GM12878 (cell line): ENCODE results near the gene KIF9. TPM values are rescaled to one million over a fixed set of nuclear protein-coding genes. Genes with fewer than 3 reads are reported as not detected.

Experiments
- ATAC-seq: fragments of 200-7000 bp; cut with Tn5 transposase; 3 replicates; pipeline ENCODE4 v1.9.1; 2020; ENCODE audit warnings: mild to moderate bottlenecking, moderate library complexity
- BruUV-seq: library from RNA; stranded (reverse); fragments of 400-500 nt; replicated peaks from 2 replicates; lab custom pipeline; 2021; lab: Mats Ljungman, UMichigan
- CTCF ChIA-PET: fragments of 300-600 bp; sonication (Branson Sonifier 250); formaldehyde crosslinking; extraction: SDS; loops from one replicate; lab custom pipeline; 2021; ENCODE audit warnings: inconsistent platforms; lab: Yijun Ruan, JAX
- POLR2A ChIA-PET: fragments of 350-600 bp; formaldehyde crosslinking; extraction: SDS; loops from one replicate; lab custom pipeline; 2021; ENCODE audit warnings: inconsistent platforms; lab: Charles Lee
- RAD21 ChIA-PET: fragments of 300-600 bp; sonication (Branson Sonifier 250); formaldehyde crosslinking; loops from one replicate; lab custom pipeline; 2023; ENCODE audit warnings: antibody characterized with exemption; ENCODE audit not compliant: unreplicated experiment; lab: Charles Lee
- SMC1A ChIA-PET: fragments of 300-600 bp; sonication (Branson Sonifier 250); formaldehyde crosslinking; loops from one replicate; lab custom pipeline; 2023; ENCODE audit not compliant: unreplicated experiment, uncharacterized antibody; lab: Charles Lee
- DNase-seq: peaks from one replicate; pipeline ENCODE4 v3.0.0-alpha.2; 2011; ENCODE audit warnings: low read depth, low spot score
- FAIRE-seq: peaks from 3 replicates; lab custom pipeline; 2011; peaks lifted over from hg19 to GRCh38; lab: Jason Lieb, UNC
- H2AFZ ChIP-seq: 2 replicates; pipeline ENCODE4 v1.6.0; 2011; ENCODE audit warnings: low read depth, low read length, control low read depth; ENCODE audit not compliant: control insufficient read depth
- H3K27ac ChIP-seq: 2 replicates; pipeline ENCODE4 v1.5.1; 2011; ENCODE audit warnings: control low read depth; ENCODE audit not compliant: control insufficient read depth, insufficient read depth
- H3K27me3 ChIP-seq, 2 experiments: replicated peaks in 1 of 2; 2 replicates each; pipeline versions ENCODE4 v1.6.0 to v1.6.1; 2011; ENCODE audit warnings: low read length in 1 of 2; ENCODE audit not compliant: control insufficient read depth in 2 of 2, insufficient read depth in 2 of 2
- H3K36me3 ChIP-seq, 2 experiments: 2 replicates each; pipeline ENCODE4 v1.5.1; 2011; ENCODE audit warnings: low read length in 1 of 2; ENCODE audit not compliant: control insufficient read depth in 2 of 2, insufficient read depth in 2 of 2
- H3K4me1 ChIP-seq: 2 replicates; pipeline ENCODE4 v1.6.1; 2011; ENCODE audit warnings: mild to moderate bottlenecking, low read length, moderate library complexity, mixed read lengths; ENCODE audit not compliant: control insufficient read depth, insufficient read depth
- H3K4me2 ChIP-seq: 2 replicates; pipeline ENCODE4 v1.6.0; 2011; ENCODE audit warnings: control low read depth; ENCODE audit not compliant: control insufficient read depth, insufficient read depth
- H3K4me3 ChIP-seq: fragments of 200-600 bp; sonication (generic); 2 replicates; pipeline ENCODE4 v1.5.1; 2016
- H3K79me2 ChIP-seq: 2 replicates; pipeline ENCODE4 v1.6.0; 2011; ENCODE audit warnings: low read length; ENCODE audit not compliant: control insufficient read depth, insufficient read depth
- H3K9ac ChIP-seq: 2 replicates; pipeline ENCODE4 v1.8.0; 2011; ENCODE audit warnings: low read length, control low read depth, mixed read lengths; ENCODE audit not compliant: control insufficient read depth, insufficient read depth
- H3K9me3 ChIP-seq: replicated peaks from 3 replicates; pipeline ENCODE4 v1.5.1; 2011; ENCODE audit warnings: mild to moderate bottlenecking, low read length; ENCODE audit not compliant: control insufficient read depth, insufficient read depth
- H4K20me1 ChIP-seq: 2 replicates; pipeline ENCODE4 v1.6.0; 2011; ENCODE audit not compliant: control insufficient read depth, insufficient read depth
- CBFB ChIP-seq: IDR thresholded peaks from 2 replicates; pipeline ENCODE4 v1.6.1; 2016; ENCODE audit warnings: antibody characterized with exemption, low read depth
- EP300 ChIP-seq, 2 experiments: fragments of 150-350 bp in 1 of 2; IDR thresholded peaks; 2 replicates each; pipeline ENCODE4 v1.6.1; 2011 to 2012; ENCODE audit warnings: low read depth in 2 of 2, low read length in 2 of 2, borderline replicate concordance in 1 of 2, improper control_type of control experiment in 1 of 2, inconsistent platforms in 1 of 2; ENCODE audit not compliant: control insufficient read depth in 1 of 2
- ESRRA ChIP-seq: IDR thresholded peaks from 2 replicates; pipeline ENCODE4 v1.6.1; 2012; ENCODE audit warnings: mild to moderate bottlenecking, low read length, improper control_type of control experiment
- GABPA ChIP-seq: IDR thresholded peaks from 2 replicates; pipeline ENCODE4 v1.6.1; 2014; ENCODE audit warnings: antibody characterized with exemption, low read depth, mild to moderate bottlenecking, inconsistent platforms
- NFXL1 ChIP-seq: fragments of 450-650 bp; IDR thresholded peaks from 2 replicates; pipeline ENCODE4 v1.6.1; 2017; ENCODE audit warnings: antibody characterized with exemption, mild to moderate bottlenecking, borderline replicate concordance
- NR2C1 ChIP-seq: fragments of 450-650 bp; IDR thresholded peaks from 2 replicates; pipeline ENCODE4 v1.6.1; 2017; ENCODE audit warnings: antibody characterized with exemption, mild to moderate bottlenecking, moderate library complexity
- PML ChIP-seq: IDR thresholded peaks from 2 replicates; pipeline ENCODE4 v1.6.1; 2012; ENCODE audit warnings: low read length, inconsistent platforms
- POLR2AphosphoS5 ChIP-seq: IDR thresholded peaks from 2 replicates; pipeline ENCODE4 v1.6.1; 2011; ENCODE audit warnings: mild to moderate bottlenecking, low read length, inconsistent platforms
- RBBP5 ChIP-seq: fragments of 200-600 bp; sonication (generic); conservative IDR thresholded peaks from 2 replicates; pipeline ENCODE4 v1.6.1; 2016
- SPI1 ChIP-seq: IDR thresholded peaks from 2 replicates; pipeline ENCODE4 v1.6.1; 2011; ENCODE audit warnings: low read depth, mild to moderate bottlenecking, low read length, moderate library complexity, borderline replicate concordance; ENCODE audit not compliant: insufficient read depth
- SREBF2 ChIP-seq: IDR thresholded peaks from 2 replicates; pipeline ENCODE4 v1.6.1; 2012; ENCODE audit warnings: mild to moderate bottlenecking, low read length
- ZNF274 ChIP-seq: IDR thresholded peaks from one replicate; pipeline ENCODE4 v1.8.0; 2011; ENCODE audit not compliant: insufficient read length, insufficient read depth
- ZNF384 ChIP-seq: IDR thresholded peaks from 2 replicates; pipeline ENCODE4 v1.6.1; 2012; ENCODE audit warnings: low read depth, mild to moderate bottlenecking, low read length, improper control_type of control experiment, borderline replicate concordance
- WGBS: methylation state at CpG from one replicate; pipeline ENCODE4 v1.1.6; 2016; ENCODE audit warnings: low lambda C conversion rate; ENCODE audit not compliant: insufficient replicate concordance, insufficient coverage; ENCODE audit errors: missing lambda C conversion rate; 5-methylcytosine and 5-hydroxymethylcytosine counted together
- in situ Hi-C: fragments of 300-500 bp; cut with MboI; formaldehyde crosslinking; loops from 9 replicates; pipeline ENCODE4 v1.14.3; 2018; ENCODE audit warnings: mixed read lengths
- intact Hi-C: fragments of 100-400 bp; cut with micrococcal nuclease; formaldehyde crosslinking; loops from one replicate; pipeline ENCODE4 v1.14.2; 2022; ENCODE audit not compliant: unreplicated experiment
- polyA plus RNA-seq, 11 experiments: library from polyadenylated mRNA; depleted of rRNA in 4 of 11; unstranded in 6 of 11; stranded (reverse) in 5 of 11; fragments of >200 nt; fragmentation: Nextera tagmentation in 4 of 11; fragmentation: Illumina TruSeq in 1 of 11; extraction: Ambion mirVana in 4 of 11; extraction: Trizol in 1 of 11; gene quantifications; 1 replicate in 1 of 11; 2 replicates in 10 of 11; pipeline versions ENCODE4 v1.2.1 to v1.2.3, GENCODE V29; 2011 to 2016; ENCODE audit warnings: inconsistent platforms in 2 of 11, missing spikeins in 2 of 11, low read depth in 1 of 11
- total RNA-seq, 4 experiments: library from RNA; depleted of rRNA in 3 of 4; stranded (reverse); fragments of >200 nt in 3 of 4; fragmentation: Illumina TruSeq in 1 of 4; extraction: Trizol in 1 of 4; gene quantifications; 2 replicates each; pipeline versions ENCODE4 v1.2.1 to v1.2.3, GENCODE V29; 2013 to 2021
- TF ChIP-seq, protein P1 (sequence below): fragments of 450-650 bp; conservative IDR thresholded peaks from 2 replicates; pipeline ENCODE4 v1.6.1; 2017; ENCODE audit warnings: mild to moderate bottlenecking, moderate library complexity
- TF ChIP-seq, protein P2 (sequence below): fragments of 450-650 bp; formaldehyde crosslinking; IDR thresholded peaks from 2 replicates; pipeline ENCODE4 v1.4.0; 2020; ENCODE audit warnings: mild to moderate bottlenecking, moderate library complexity
- TF ChIP-seq, protein P3 (sequence below): IDR thresholded peaks from 2 replicates; pipeline ENCODE4 v1.6.1; 2011; ENCODE audit warnings: borderline replicate concordance, low read depth, mild to moderate bottlenecking, moderate library complexity, low read length; ENCODE audit not compliant: insufficient read depth, poor library complexity, severe bottlenecking

The KIF9 gene
- total and polyA plus RNA-seq, 10 of the 15 experiments (the other 5 are each of a cell fraction or from before 2014, with no cell fraction given) = 3.0 to 10.2 (median 5.9) TPM

DNA sequence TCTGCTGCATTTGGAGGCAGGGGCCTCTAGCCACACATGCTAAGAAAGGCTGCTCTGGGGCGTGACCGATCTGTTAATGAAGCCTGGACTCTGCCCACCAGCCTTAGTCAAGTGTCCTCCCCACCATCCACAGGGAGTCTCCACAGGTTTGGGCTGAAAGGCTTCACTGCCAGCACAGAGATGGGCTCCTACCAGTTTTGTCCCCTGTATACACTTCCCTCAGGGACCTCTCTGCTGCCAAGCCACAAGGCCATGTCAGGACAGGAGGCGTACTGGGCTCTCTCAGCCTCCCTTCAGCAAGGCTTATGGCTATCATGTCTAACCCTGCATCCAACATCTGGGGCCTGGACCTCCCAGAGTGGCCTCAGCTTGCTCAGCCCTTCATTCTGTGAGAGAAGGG is 23.5 kb downstream of the KIF9 start:
- TF ChIP-seq SPI1 (no peak), GABPA (no peak), ESRRA (no peak), CBFB (no peak), POLR2AphosphoS5 (no peak), RBBP5 (no peak), SREBF2 (no peak), NFXL1 (no peak), NR2C1 (no peak), ZNF384 (no peak), PML (no peak), ZNF274 (no peak), EP300 (IDR thresholded peaks at IDR 0.05; ENCODE audit: borderline replicate concordance in 1 of 2, control insufficient read depth in 1 of 2, low read depth in 2 of 2, low read length in 2 of 2) (no peak)
- TF ChIP-seq, protein P1, sequence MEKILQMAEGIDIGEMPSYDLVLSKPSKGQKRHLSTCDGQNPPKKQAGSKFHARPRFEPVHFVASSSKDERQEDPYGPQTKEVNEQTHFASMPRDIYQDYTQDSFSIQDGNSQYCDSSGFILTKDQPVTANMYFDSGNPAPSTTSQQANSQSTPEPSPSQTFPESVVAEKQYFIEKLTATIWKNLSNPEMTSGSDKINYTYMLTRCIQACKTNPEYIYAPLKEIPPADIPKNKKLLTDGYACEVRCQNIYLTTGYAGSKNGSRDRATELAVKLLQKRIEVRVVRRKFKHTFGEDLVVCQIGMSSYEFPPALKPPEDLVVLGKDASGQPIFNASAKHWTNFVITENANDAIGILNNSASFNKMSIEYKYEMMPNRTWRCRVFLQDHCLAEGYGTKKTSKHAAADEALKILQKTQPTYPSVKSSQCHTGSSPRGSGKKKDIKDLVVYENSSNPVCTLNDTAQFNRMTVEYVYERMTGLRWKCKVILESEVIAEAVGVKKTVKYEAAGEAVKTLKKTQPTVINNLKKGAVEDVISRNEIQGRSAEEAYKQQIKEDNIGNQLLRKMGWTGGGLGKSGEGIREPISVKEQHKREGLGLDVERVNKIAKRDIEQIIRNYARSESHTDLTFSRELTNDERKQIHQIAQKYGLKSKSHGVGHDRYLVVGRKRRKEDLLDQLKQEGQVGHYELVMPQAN = no peak
- TF ChIP-seq, protein P2, sequence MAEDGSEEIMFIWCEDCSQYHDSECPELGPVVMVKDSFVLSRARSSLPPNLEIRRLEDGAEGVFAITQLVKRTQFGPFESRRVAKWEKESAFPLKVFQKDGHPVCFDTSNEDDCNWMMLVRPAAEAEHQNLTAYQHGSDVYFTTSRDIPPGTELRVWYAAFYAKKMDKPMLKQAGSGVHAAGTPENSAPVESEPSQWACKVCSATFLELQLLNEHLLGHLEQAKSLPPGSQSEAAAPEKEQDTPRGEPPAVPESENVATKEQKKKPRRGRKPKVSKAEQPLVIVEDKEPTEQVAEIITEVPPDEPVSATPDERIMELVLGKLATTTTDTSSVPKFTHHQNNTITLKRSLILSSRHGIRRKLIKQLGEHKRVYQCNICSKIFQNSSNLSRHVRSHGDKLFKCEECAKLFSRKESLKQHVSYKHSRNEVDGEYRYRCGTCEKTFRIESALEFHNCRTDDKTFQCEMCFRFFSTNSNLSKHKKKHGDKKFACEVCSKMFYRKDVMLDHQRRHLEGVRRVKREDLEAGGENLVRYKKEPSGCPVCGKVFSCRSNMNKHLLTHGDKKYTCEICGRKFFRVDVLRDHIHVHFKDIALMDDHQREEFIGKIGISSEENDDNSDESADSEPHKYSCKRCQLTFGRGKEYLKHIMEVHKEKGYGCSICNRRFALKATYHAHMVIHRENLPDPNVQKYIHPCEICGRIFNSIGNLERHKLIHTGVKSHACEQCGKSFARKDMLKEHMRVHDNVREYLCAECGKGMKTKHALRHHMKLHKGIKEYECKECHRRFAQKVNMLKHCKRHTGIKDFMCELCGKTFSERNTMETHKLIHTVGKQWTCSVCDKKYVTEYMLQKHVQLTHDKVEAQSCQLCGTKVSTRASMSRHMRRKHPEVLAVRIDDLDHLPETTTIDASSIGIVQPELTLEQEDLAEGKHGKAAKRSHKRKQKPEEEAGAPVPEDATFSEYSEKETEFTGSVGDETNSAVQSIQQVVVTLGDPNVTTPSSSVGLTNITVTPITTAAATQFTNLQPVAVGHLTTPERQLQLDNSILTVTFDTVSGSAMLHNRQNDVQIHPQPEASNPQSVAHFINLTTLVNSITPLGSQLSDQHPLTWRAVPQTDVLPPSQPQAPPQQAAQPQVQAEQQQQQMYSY = no peak
- TF ChIP-seq, protein P3, sequence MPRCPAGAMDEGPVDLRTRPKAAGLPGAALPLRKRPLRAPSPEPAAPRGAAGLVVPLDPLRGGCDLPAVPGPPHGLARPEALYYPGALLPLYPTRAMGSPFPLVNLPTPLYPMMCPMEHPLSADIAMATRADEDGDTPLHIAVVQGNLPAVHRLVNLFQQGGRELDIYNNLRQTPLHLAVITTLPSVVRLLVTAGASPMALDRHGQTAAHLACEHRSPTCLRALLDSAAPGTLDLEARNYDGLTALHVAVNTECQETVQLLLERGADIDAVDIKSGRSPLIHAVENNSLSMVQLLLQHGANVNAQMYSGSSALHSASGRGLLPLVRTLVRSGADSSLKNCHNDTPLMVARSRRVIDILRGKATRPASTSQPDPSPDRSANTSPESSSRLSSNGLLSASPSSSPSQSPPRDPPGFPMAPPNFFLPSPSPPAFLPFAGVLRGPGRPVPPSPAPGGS = no peak
- Histone ChIP-seq H3K79me2 (no peaks in the 10 kb centered on the region), H4K20me1 (no peaks in the 10 kb centered on the region), H3K4me1 (no peaks in the 10 kb centered on the region), H3K9ac (no peak overlapping the region), H2AFZ (no peak overlapping the region), H3K9me3 (no peaks in the 10 kb centered on the region), H3K36me3 (no peaks in the 10 kb centered on the region), H3K4me2 (no peak overlapping the region), H3K27me3 (no peaks in the 10 kb centered on the region), H3K27ac (no peak overlapping the region), H3K4me3 (no peak overlapping the region)
- ChIA-PET RAD21 (no interaction called here), POLR2A (no interaction called here), CTCF (no interaction called here), SMC1A (interaction anchor here (0.6 kb wide), 1 partner anchor 81 kb away, joined by 4 read pairs; no protein-coding TSS in a partner anchor)
- no peak for FAIRE-seq
- 82% methylated on average over 3 of the region's 3 CpGs for WGBS
- in situ Hi-C loops = no loop called here
- BruUV-seq = no TSS peak
- no peak for DNase-seq
- intact Hi-C loops = no loop called here
- no peak for ATAC-seq
